Activated effector memory CD4-positive, alpha-beta T cell treated with anti-CD3 and anti-CD28 coated beads, Interleukin-2, amount 50 U/mL, for 16 hours (primary cell): ENCODE data around the gene ZNF79.
"Not testable (repeated sequence)": the region's sequence is repeated elsewhere in the genome, so short reads cannot be mapped to it uniquely, and the experiment has no call there.

ENCODE experiments used
- DNase-seq: peaks from one replicate; pipeline ENCODE4 v3.0.0-alpha.2; 2020

ZNF79 gene

GRCh38 chr9:127458921-127459320 is 34.7 kb downstream of the ZNF79 start:
- DNase-seq: no peak

- DNase-seq: no peak
Measured at GRCh38 chr9:127463382-127463781, 39.2 kb downstream of the ZNF79 start.

- DNase-seq: no peak
Measured at GRCh38 chr9:127463911-127464310, 39.7 kb downstream of the ZNF79 start.

GRCh38 chr9:127466407-127466917 is 42.3 kb downstream of the ZNF79 start:
- not testable (repeated sequence) for DNase-seq

GRCh38 chr9:127467621-127468020 is 43.4 kb downstream of the ZNF79 start:
- DNase-seq: no peak

- DNase-seq: no peak
Measured at GRCh38 chr9:127470662-127471061, 46.5 kb downstream of the ZNF79 start.

GRCh38 chr9:127473501-127473900 is 49.3 kb downstream of the ZNF79 start:
- no peak for DNase-seq

- DNase-seq: no peak
Measured at GRCh38 chr9:127473932-127474331, 49.8 kb downstream of the ZNF79 start.

GRCh38 chr9:127474592-127474991 is 50.4 kb downstream of the ZNF79 start:
- no peak for DNase-seq

- DNase-seq: no peak
Measured at GRCh38 chr9:127479507-127480081, 55.4 kb downstream of the ZNF79 start.

- DNase-seq: no peak
Measured at GRCh38 chr9:127482662-127483061, 58.5 kb downstream of the ZNF79 start.

- no peak for DNase-seq
Measured at GRCh38 chr9:127485995-127486394, 61.8 kb downstream of the ZNF79 start.

GRCh38 chr9:127488946-127489345 is 64.8 kb downstream of the ZNF79 start:
- DNase-seq: no peak

- DNase-seq: no peak
Measured at GRCh38 chr9:127489471-127490115, 65.4 kb downstream of the ZNF79 start.

- DNase-seq: no peak
Measured at GRCh38 chr9:127490535-127491230, 66.5 kb downstream of the ZNF79 start.

GRCh38 chr9:127491516-127491915 is 67.3 kb downstream of the ZNF79 start:
- no peak for DNase-seq

- DNase-seq: no peak
Measured at GRCh38 chr9:127492616-127493015, 68.4 kb downstream of the ZNF79 start.

- no peak for DNase-seq
Measured at GRCh38 chr9:127493592-127494303, 69.6 kb downstream of the ZNF79 start.

GRCh38 chr9:127494304-127494702 is 70.1 kb downstream of the ZNF79 start:
- no peak for DNase-seq
